T-helper 9 cell (primary cell): ENCODE data around the gene RBMS3.
"Not testable (repeated sequence)": the region's sequence is repeated elsewhere in the genome, so short reads cannot be mapped to it uniquely, and the experiment has no call there.

Source experiments
- DNase-seq: peaks from one replicate; pipeline ENCODE4 v3.0.0-alpha.2; 2020

The RBMS3 gene

DNA sequence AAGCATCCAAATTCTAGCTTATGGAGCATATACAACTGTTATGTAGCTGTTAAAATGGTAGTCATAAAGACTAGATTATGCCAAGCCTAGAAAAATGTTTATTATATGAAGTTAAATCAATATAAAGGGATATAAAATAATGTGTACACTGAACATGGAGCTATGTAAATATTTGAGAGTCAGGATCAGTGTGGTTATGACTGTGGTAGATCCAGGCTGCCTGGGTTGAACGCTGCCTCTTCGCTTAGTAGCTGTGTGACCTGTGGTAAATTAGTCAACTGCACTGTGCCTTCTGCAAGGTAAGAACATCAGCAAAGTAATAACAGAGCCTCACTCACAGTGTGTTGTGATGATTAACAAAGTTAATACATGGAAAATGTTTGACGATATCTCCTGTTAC, 212.2 kb downstream of the RBMS3 start:
- DNase-seq = no peak

DNA sequence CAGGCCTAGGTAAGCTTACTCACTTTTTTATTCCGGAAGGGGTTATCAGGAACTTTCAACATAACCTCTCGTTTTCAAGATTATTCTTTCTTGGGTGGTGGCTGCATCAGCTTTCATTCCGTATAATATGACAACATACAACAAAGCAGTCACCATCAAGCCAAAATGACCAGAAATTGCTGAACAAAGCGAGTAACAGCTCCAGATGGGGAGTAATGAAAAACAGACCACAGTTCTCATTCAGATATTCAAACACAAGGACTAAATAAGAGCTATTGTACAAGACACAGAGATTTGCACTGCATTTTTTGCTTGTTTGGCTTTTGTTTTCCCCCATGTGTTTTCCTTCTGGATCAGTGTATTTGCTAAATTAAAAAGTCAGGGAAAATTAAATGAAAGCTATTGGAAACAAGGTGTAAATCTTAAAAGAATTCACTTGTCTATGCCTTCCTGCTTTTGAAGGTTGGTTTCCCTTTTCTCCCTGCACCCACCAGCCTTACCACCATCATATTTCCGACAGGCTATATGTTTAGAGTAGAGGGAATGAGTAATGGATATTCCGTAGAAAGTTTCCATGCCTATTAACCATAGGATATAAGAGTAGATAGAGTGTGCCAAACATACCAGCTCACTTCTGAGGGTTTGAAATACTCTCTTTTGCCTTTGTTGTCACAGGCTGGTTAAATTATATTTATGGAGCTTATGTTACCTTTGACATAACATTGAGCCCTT, 213.6 kb downstream of the RBMS3 start:
- DNase-seq = no peak

DNA sequence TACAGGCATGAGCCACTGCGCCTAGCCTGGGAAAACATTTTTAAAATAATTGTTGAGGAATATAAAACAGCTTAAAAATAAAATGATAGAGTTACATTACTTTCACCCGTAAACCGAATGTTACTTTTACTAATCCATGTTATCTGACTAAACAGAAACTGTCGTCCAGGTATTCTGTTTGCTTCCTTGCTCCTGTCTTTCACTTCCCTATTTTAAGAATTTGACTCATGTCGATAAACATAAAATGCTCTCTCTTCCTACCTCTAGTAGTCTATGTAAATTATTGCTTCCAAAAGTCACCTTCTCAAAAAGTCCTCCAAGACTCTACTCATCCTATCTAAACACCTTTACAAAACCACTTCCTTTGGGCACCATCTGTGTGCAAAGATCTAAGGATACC, 216.4 kb downstream of the RBMS3 start:
- DNase-seq = no peak

DNA sequence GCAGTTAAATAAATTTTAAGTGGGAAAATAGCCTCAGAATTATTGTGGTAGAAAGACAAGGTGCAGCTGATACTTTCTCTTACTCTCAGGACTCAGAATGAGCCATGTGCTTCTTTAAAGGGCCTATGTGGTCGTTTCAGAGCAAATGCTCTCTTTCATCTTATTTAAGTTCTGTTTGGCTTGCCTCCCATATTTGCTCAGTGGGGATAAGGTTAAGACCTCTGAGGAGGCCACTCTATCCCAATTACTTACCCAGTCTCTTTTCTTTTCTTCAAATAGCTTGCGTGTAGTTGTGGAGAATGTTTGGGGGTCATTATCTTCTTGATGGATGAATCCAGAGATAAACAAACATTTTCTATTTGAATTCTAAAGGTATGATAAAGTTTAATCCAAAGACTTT, 221.9 kb downstream of the RBMS3 start:
- no peak for DNase-seq

DNA sequence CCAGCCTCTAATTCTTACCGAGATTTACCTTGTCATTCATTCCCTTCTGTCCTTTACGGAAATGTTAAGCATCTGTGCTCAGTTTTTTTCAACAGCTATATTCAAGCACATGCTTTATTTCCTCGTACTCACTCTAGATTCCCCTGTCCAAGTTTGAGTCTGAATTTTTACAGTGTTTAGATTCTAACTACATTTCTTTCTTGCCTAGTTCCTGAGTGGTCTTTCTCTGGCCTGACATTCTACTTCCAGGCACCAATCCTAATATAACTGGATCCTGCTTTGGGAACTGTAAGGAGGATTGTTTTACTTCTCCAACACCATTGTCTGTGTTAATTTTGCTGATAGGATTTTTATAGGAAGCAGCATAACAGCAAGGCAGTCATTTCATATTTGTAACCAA, 222.4 kb downstream of the RBMS3 start:
- no peak for DNase-seq

DNA sequence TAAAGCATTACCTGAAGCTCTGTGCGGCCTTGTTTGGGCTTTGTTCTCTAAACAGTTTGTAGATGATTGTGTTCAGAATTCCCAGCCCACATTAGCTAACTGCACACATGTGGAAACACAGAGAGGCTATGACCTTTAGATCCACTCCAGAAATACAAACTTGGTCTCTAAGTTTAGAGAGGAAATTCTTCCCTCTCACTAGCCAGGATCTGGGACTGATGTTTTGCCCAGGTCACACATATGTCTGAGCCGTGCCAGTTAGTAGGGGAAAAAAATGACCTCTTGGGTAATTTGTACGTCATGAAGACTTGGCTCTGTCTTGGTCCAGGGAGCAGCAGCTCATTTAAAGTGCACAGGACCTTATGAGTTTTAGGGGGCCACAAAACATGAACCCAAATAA, 223.1 kb downstream of the RBMS3 start:
- no peak for DNase-seq

DNA sequence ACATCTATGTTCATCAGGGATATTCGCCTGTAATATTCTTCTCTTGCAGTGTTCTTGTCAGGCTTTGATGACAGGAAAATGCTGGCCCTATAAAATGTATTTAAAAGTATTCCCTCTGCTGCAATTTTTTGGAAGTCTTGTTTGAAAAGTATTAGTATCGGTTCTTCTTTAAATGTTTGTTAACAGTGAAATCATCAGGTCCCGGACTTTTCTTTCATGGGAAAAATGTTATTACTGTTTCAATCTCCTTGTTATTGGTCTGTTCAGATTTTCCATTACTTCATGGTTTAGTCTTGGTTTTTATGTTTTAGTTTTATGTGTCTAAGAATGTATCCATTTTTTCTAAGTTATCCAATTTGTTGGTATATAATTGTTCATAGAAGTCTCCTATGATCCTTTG, 225.6 kb downstream of the RBMS3 start:
- DNase-seq = no peak

DNA sequence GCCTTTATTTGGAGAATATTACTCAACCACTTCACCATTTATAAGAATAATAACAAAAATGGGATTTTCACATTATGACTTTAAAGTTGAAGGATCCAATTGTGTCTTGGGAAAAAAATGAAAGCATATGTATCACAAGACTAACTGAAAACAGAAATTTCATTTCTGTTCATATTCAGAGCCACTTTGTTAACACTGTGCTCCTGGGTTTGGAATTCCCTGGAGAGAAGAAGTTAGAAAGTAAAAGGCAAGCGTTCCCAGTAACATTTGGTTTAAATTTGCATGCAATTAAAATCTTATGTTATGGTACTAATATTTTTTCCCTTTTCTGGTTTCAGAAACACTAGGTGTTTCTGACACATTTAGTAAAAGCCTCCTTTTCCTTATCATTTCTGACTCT, 230.8 kb downstream of the RBMS3 start:
- no peak for DNase-seq

DNA sequence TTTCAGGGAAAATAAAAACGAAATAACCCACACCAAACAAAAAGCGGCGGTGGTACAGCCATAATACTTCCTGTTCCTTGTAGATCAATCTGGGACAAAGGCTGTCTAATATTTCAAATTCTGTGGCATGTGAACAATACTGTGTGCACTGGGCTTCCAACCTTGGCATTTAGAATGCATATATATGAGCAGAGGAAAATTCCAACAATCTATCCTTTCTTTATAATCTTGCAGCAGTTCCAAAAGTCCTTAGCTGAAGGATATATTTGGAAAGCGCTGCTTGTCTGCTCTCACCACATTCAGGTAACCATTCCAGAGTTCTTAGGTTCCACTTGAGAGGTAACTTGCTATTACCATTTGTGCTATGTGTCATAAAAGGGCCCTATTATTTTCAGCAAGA, 231.8 kb downstream of the RBMS3 start:
- DNase-seq = no peak

DNA sequence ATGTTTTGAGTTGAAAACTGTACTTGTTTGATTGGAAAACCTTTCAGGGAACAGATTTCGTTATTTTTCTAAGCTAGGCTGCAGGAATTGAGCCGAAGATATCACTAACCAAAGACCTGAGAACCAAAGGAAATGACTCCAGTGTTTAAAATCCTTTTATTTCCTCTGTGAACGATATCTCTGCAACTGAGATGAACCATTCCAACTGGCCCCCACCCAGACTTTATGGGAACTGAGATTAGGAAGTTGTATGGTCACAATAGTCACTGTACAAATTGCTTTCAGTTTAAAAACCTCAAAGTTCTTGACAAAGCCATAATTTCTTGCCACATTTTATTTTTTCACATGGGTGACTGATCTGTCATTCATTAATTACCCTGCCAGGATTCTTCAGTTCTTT, 232.4 kb downstream of the RBMS3 start:
- no peak for DNase-seq

DNA sequence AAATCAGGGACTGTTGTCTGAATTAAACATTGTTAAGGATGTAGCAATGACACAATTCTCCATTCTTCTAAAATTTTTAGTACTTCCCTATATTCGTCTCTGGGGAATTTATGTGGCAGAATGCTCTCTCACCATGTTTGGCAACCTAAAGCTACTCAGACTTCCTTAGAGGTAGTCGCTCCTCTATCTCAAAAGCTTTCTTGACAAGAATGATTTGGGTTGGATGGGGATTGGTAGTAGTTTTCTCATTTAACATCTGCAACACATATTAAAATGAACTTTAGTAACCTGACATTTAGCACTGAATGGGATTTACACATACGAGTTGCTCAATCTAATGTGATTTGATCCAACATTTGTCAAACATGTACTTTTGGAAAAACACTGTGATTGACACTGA, 233.3 kb downstream of the RBMS3 start:
- no peak for DNase-seq

DNA sequence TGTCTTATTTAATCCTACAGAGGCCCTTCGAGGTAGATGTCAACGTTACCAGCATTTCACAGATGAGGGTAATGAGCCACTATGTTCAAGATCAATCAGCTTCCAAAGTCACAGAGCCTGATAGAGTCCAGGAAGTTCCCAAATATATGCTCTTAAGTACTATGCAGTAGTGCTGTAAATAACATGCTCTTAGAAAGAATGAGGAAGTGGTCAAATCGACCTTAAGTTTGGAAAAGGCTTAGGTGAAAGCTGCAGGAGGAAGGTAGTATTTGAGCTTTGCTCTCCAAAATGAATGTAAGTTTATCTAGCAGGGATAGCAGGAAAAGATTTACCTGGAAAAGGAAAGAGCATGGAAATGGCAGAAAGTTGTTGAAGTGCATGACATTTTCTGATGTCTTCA, 234.0 kb downstream of the RBMS3 start:
- DNase-seq = no peak

DNA sequence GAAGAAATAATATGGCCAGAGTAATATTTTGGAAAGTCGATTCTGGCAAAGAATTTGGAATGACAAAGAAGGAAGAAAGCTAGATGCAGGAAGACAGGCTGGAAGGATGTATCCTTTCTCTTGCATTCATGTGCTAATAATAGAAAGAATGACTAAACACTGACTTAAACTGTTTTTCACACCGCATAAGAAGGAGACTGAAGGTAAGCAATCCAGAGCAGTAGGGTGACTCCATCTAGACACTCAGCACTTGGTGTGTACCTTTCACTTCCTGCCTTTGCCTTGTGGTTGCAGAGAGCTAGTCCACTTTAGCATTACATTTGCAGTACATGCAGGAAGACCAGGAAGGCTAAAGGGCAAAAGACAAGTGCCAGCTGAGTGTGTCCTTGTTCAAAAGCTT, 234.6 kb downstream of the RBMS3 start:
- no peak for DNase-seq

DNA sequence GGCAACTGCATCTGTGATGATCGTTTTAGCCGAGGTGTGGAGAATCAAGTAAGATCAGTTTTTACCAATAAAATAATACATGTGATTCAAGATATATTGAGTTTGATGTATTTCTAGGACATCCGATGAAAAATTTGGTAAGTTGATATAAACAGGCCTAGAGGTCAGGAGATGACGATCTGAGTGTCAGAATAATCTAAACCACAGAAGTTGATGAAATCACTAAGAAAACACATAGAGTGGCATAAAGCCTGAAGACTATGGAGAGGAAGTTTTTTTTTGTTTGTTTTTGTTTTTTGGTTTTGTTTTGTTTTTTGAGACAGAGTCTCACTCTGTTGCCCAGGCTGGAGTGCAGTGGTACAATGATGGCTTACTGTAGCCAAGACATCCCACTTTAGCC, 235.3 kb downstream of the RBMS3 start:
- no peak for DNase-seq

DNA sequence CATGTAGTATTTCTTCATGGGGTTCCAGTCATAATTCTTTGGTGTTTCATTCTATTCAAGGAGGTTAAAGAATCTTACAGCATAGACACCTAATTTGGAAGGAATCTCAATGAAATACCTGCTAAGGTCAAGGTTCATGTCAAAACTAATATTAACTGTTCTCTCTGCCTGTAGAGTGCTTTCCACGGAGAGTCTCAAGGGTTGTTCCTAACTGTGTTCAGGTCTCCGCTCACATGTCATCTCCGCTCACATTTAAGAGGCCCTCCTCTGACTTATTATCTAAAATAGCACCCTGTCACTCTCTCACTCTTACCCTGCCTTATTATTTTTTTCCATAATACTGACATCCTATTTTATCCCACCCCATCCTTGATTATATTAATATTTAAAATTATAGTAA, 239.9 kb downstream of the RBMS3 start:
- no peak for DNase-seq

DNA sequence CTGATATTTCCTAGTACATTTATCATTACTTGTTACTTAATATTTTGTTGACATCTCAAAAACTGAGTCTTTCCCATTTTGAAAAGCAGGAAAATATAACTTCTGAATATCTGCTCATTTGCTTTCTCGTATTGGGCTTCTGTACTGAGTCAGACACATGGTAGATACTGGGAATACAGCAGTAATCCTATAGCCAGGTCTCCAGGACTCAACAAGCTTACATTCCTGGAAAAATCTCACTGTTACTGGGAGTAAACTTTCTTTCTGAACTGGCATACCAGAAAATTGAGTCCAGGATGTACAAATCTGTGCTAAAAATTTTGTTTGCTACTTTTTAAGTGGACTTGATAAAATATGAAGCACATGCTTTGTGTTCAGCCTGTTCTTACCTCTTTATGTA, 240.4 kb downstream of the RBMS3 start:
- DNase-seq = no peak

DNA sequence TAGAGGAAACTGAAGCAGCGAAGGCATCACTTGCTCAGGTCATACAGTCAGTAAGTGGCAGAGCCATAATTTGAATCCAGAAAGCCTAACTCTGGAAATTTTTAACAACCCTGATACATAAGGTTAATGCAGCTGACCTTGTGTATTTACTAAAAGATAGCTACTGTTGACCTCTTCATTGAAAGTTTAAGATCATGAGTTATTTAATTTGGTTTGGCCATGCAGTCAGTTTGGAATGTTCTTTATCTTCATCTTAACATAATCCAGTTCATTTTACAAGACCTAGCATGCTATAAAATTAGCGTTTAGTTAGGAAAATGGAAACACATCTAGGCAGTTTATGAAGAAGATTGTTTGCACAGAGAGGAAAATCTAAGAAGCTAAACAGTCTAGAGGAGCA, 240.9 kb downstream of the RBMS3 start:
- DNase-seq = no peak

DNA sequence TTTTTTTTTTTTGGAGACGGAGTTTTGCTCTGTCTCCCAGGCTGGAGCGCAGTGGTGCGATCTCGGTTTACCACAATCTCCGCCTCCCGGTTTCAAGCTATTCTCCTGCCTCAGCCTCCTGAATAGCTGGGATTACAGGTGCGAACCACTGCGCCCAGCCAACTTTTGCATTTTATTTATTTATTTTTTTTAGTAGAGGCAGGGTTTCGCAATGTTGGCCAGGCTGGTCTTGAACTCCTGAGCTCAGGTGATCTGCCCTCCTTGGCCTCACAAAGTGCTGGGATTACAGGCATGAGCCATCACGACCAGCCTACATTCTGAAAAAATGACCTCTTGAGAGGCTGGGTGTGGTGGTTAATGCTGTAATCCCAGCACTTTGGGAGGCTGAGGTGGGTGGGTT, 243.6 kb downstream of the RBMS3 start:
- not testable (repeated sequence) for DNase-seq

DNA sequence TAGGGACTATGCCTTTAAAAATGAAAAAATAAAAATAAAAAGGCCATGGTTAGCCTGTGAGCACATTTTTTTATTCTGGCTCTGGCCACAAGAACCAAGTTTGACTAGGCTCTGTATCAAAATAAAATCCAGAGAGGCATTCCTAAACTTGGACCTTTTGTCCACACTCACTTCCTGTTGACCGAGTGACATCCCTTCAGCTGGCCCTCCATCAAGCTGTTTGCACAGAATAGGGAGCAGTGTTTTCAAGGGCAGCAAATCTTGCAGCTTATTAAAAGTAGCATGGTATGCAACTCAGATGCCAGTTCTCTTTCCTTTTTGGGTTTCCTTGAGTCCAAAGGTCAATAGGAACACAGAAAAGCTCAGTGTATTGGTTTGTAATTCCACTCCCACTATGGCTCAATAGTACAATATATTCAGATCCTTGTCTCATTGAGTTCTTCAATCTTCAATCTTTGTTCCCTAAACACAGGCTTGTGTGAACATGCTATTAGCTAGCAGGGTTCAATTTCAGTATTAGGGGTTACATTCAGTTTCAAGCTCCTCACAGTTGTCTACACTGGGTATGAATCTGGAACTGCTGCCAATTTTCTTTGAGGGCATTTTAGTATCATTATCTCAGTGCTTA, 244.5 kb downstream of the RBMS3 start:
- DNase-seq = no peak

DNA sequence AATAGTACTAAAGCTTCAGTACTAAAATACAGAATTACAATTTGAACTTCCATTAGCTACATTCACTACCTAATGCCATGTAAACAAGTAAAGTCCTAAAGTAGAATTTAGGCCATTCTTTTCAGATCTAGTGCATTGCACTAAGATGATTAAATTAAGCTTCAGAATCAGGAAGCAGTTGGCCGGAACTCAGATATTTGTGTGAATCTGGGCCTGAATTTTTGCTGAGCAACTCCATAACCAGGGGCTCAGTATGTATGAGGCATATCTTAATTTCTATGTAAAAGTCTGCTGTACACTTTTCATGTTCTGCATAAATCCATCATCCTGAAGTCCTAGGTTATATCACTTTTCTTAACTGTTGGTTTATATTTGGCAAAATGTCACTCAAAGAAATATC, 246.4 kb downstream of the RBMS3 start:
- DNase-seq = no peak

DNA sequence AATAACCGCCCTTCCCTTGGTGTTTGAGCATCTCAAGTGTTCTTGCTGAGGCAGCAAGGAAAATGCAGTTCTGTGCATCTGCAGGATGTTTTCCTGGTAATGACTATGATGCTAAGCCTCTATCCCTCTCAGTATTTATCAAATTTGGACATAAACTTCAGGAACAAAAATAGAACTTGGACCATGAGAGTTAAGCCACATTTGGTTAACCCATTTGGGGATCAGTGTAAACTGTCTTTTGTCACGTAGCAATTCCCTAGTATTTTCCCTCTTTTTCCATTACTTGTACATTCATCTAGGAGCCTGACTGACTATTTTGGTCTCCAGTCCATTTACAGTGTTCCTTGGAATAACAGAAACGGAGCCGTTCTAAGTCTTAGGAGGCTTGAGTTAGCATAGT, 250.8 kb downstream of the RBMS3 start:
- DNase-seq = no peak

DNA sequence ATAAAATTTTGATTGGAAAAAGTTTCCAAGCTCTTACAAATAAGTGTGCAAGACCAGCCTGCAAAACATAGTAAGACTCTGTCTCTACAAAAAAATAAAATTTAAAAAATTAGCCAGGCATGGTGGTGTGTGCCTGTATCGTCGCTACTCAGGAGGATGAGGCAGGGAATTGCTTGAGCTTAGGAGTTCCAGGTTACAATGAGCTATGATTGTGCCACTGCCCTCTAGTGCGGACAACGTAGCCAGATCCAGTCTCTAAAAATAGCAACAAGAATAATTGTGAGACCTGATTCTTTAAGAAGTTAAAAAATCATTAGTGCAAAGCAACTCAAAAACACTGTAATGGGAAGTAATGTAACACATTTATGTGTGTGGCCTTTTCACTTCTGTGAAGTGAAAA, 251.6 kb downstream of the RBMS3 start:
- DNase-seq = no peak

DNA sequence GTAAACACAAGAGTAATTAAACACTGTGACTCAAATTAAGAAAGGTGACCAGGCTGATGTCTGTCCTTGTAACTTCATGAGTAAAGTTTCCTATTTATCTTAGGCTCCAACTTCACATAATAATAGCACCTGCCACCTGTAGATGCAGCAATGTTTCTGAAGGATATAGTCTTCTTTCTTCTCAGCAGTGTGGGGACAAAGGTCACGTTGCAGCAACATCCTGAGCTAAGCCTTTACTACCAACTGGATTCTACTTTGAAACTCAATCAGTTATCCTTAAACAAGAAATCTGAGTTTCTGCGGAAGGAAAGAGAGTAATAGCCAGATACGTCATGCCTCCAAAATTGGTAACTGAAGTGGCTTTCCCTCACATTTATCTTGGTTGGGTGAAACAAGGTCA, 253.1 kb downstream of the RBMS3 start:
- DNase-seq = no peak

DNA sequence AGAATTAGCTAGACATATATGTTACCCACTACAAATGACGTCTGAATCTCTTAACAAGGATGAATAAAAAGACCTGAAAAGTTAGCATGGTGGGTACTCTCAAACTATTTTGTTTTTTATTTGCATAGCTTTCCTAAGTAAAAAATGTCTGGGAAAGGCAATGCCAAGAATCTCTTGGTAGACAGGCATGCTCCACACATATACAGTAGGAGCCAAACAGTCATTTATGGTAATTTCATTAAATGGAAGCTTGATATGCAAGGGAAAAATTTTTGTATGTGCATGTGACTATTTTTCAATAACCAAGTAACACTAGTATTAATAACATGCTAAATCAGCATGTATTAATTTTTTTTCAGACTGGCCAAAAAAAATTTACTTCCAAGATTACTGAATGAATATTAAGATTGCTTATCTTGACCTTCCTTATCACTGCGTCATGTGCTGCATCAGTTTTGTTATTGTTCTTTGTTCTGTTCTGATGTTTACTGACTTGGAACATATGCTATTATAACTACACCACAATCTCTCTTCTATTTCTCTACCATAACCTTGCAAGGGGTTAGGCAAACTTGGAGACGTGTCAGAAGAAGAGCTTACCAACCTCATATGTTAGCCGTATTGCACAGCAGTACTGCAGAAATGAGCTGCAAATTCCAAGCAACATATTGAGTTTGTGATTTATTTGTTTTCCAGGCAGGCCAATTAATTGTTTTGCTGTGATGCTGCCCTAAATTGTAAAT, 255.3 kb downstream of the RBMS3 start:
- DNase-seq = no peak
